Ishikawa (cell line): ENCODE measurements around the gene TOR1B.

Experiments
- CEBPB ChIP-seq: IDR thresholded peaks from 2 replicates; pipeline ENCODE4 v1.6.1; 2012
- CREB1 ChIP-seq: IDR thresholded peaks from 2 replicates; pipeline ENCODE4 v1.6.1; 2012; ENCODE audit warnings: low read depth
- EGR1 ChIP-seq: IDR thresholded peaks from 2 replicates; pipeline ENCODE4 v1.6.1; 2012
- EP300 ChIP-seq: IDR thresholded peaks from 2 replicates; pipeline ENCODE4 v1.6.1; 2012; ENCODE audit warnings: borderline replicate concordance
- FOXM1 ChIP-seq: IDR thresholded peaks from 2 replicates; pipeline ENCODE4 v1.6.1; 2012; ENCODE audit warnings: low read depth, borderline replicate concordance
- NFIC ChIP-seq: IDR thresholded peaks from 2 replicates; pipeline ENCODE4 v1.6.1; 2012
- RAD21 ChIP-seq: IDR thresholded peaks from 2 replicates; pipeline ENCODE4 v1.6.1; 2012; ENCODE audit warnings: low read depth
- REST ChIP-seq: IDR thresholded peaks from 2 replicates; pipeline ENCODE4 v1.6.1; 2012; ENCODE audit warnings: low read depth, mild to moderate bottlenecking
- TAF1 ChIP-seq: IDR thresholded peaks from 2 replicates; pipeline ENCODE4 v1.6.1; 2012; ENCODE audit warnings: low read depth, mild to moderate bottlenecking
- YY1 ChIP-seq: IDR thresholded peaks from 2 replicates; pipeline ENCODE4 v1.6.1; 2012; ENCODE audit warnings: low read depth
- TF ChIP-seq, protein P1 (sequence below): IDR thresholded peaks from 2 replicates; pipeline ENCODE4 v1.6.1; 2012
- TF ChIP-seq, protein P2 (sequence below): IDR thresholded peaks from 2 replicates; pipeline ENCODE4 v1.6.1; 2012

- TF ChIP-seq YY1: no peak
- TF ChIP-seq, protein P1, sequence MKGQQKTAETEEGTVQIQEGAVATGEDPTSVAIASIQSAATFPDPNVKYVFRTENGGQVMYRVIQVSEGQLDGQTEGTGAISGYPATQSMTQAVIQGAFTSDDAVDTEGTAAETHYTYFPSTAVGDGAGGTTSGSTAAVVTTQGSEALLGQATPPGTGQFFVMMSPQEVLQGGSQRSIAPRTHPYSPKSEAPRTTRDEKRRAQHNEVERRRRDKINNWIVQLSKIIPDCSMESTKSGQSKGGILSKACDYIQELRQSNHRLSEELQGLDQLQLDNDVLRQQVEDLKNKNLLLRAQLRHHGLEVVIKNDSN: no peak
- no peak for TF ChIP-seq RAD21
- no peak for TF ChIP-seq TAF1
- no peak for TF ChIP-seq CREB1
- TF ChIP-seq, protein P2, sequence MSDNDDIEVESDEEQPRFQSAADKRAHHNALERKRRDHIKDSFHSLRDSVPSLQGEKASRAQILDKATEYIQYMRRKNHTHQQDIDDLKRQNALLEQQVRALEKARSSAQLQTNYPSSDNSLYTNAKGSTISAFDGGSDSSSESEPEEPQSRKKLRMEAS: no peak
- TF ChIP-seq CEBPB: no peak
- TF ChIP-seq EP300: no peak
- TF ChIP-seq FOXM1: no peak
- TF ChIP-seq NFIC: no peak
- TF ChIP-seq REST: no peak
- TF ChIP-seq EGR1: no peak
Observed at GRCh38 chr9:129840034-129840433, 37.0 kb downstream of the TOR1B start.
